Thoracic aorta endothelial cell (primary cell): Measurements from ENCODE around the gene KLHL7. TPM values are rescaled to one million over a fixed set of nuclear protein-coding genes. Genes with fewer than 3 reads are reported as not detected.

ENCODE experiments used
- total RNA-seq: library from RNA; depleted of rRNA; stranded (reverse); fragments of >200 nt; gene quantifications from 2 replicates; pipeline ENCODE4 v1.2.3, GENCODE V29; 2012

KLHL7 gene
- total RNA-seq = 48.2 and 58.0 TPM in 2 replicates

GRCh38 chr7:23105644-23106056 is at the start of gene KLHL7:
Gene KLHL7 (plus strand): TSS chr7:23105785. CDS start chr7:23106027, 242 bp downstream.

GRCh38 chr7:23181684-23182553 is 76.3 kb downstream of the KLHL7 start, which contains the start of gene NUP42:
Gene NUP42 (plus strand): TSS chr7:23182048. CDS start chr7:23182086, 38 bp downstream.

Other genes starting within 250 kb of the KLHL7 start
- 87.9 and 108 TPM in 2 replicates for gene HYCC1, start 91.7 kb upstream of the KLHL7 start, total RNA-seq
- 36.6 and 51.3 TPM in 2 replicates for gene NUP42, start 76.3 kb downstream of the KLHL7 start, total RNA-seq
- 0.13 and 0.72 TPM in 2 replicates for gene GPNMB, start 141.0 kb downstream of the KLHL7 start, total RNA-seq
- 54.5 and 54.9 TPM in 2 replicates for gene MALSU1, start 193.6 kb downstream of the KLHL7 start, total RNA-seq